Activated naive CD8-positive, alpha-beta T cell treated with anti-CD3 and anti-CD28 coated beads, Interleukin-2, amount 50 U/mL, for 16 hours (primary cell): ENCODE results near the gene ACOXL.

ENCODE experiments used
- DNase-seq: peaks from one replicate; pipeline ENCODE4 v3.0.0-alpha.2; 2020; ENCODE audit warnings: low read depth, low spot score

The ACOXL gene

GRCh38 chr2:111135237-111135909, 403.0 kb downstream of the ACOXL start:
- no peak for DNase-seq

GRCh38 chr2:111135910-111136297, 403.5 kb downstream of the ACOXL start:
- no peak for DNase-seq

- no peak for DNase-seq
Observed at GRCh38 chr2:111138839-111139238, 406.5 kb downstream of the ACOXL start.

GRCh38 chr2:111139637-111140317, 407.4 kb downstream of the ACOXL start:
- DNase-seq, result no peak

- no peak for DNase-seq
Observed at GRCh38 chr2:111140815-111141214, 408.4 kb downstream of the ACOXL start.

- no peak for DNase-seq
Observed at GRCh38 chr2:111142101-111142500, 409.7 kb downstream of the ACOXL start.

- DNase-seq, result no peak
Observed at GRCh38 chr2:111143107-111143842, 410.9 kb downstream of the ACOXL start.

- no peak for DNase-seq
Observed at GRCh38 chr2:111143843-111144198, 411.4 kb downstream of the ACOXL start.

- DNase-seq, result no peak
Observed at GRCh38 chr2:111145103-111145760, 412.9 kb downstream of the ACOXL start.

GRCh38 chr2:111145951-111146350, 413.6 kb downstream of the ACOXL start:
- DNase-seq, result no peak

GRCh38 chr2:111148225-111148873, 416.0 kb downstream of the ACOXL start:
- no peak for DNase-seq

GRCh38 chr2:111148925-111149324, 416.6 kb downstream of the ACOXL start:
- DNase-seq, result no peak

- no peak for DNase-seq
Observed at GRCh38 chr2:111149882-111150455, 417.6 kb downstream of the ACOXL start.

- DNase-seq, result no peak
Observed at GRCh38 chr2:111154758-111155157, 422.4 kb downstream of the ACOXL start.

GRCh38 chr2:111155610-111156009, 423.2 kb downstream of the ACOXL start:
- no peak for DNase-seq

GRCh38 chr2:111156529-111156928, 424.2 kb downstream of the ACOXL start:
- DNase-seq, result no peak

GRCh38 chr2:111157071-111157661, 424.8 kb downstream of the ACOXL start:
- DNase-seq, result no peak

GRCh38 chr2:111157798-111158197, 425.4 kb downstream of the ACOXL start:
- no peak for DNase-seq

GRCh38 chr2:111159641-111160040, 427.3 kb downstream of the ACOXL start:
- no peak for DNase-seq

GRCh38 chr2:111160758-111161157, 428.4 kb downstream of the ACOXL start:
- no peak for DNase-seq

GRCh38 chr2:111161971-111162370, 429.6 kb downstream of the ACOXL start:
- DNase-seq, result no peak
